LNCaP clone FGC (cell line): ENCODE results near the gene TWIST1.

Experiments used
- DNase-seq: peaks from one replicate; pipeline ENCODE4 v3.0.0-alpha.2; 2011; ENCODE audit warnings: low read depth
- H3K4me3 ChIP-seq: 2 replicates; pipeline ENCODE4 v1.5.1; 2011; ENCODE audit warnings: mild to moderate bottlenecking, low read depth, low read length, control low read depth
- TF ChIP-seq, protein P1 (sequence below): IDR thresholded peaks from 2 replicates; pipeline ENCODE4 v1.5.1; 2012; ENCODE audit warnings: mild to moderate bottlenecking; ENCODE audit not compliant: control insufficient read depth, insufficient read depth; ENCODE audit errors: extremely low read depth

The TWIST1 gene

DNA sequence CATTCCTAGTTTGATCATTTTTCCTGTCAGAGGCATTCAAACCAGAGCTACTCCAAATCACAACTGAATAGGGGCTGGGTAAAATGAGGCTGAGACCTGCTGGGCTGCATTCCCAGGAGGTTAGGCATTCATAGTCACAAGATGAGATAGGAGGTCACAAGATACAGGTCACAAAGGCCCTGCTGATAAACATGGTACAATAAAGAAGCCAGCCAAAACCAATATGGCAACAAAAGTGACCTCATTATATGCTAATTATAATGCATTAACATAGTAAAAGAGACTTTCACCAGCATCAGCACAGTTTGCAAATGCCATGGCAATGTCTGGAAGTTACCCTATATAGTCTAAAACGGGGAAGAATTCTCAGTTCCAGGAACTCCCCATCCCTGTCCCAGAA is 37.3 kb downstream of the TWIST1 start:
- no peak overlapping the region for H3K4me3 ChIP-seq
- no peak for DNase-seq
- TF ChIP-seq, protein P1, sequence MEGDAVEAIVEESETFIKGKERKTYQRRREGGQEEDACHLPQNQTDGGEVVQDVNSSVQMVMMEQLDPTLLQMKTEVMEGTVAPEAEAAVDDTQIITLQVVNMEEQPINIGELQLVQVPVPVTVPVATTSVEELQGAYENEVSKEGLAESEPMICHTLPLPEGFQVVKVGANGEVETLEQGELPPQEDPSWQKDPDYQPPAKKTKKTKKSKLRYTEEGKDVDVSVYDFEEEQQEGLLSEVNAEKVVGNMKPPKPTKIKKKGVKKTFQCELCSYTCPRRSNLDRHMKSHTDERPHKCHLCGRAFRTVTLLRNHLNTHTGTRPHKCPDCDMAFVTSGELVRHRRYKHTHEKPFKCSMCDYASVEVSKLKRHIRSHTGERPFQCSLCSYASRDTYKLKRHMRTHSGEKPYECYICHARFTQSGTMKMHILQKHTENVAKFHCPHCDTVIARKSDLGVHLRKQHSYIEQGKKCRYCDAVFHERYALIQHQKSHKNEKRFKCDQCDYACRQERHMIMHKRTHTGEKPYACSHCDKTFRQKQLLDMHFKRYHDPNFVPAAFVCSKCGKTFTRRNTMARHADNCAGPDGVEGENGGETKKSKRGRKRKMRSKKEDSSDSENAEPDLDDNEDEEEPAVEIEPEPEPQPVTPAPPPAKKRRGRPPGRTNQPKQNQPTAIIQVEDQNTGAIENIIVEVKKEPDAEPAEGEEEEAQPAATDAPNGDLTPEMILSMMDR, result no peak

DNA sequence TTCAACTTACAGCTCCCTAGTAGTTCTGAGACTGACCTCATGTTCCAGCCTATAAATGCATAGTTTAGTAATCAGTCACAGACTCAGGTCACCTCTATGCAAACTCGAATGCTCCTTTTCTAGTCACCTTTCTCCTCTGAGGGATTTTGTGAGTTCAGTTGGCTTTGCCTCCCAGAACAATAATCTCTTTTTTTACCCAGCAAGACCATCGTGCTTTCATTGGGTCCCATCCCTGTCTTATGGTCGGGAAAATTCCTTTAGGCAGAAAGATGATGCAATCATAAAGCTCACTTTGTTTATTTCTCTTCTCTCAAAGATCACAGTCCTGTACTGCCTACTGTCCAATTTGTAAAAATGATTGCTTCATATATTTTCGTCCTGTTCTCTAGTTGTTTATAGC is 38.4 kb downstream of the TWIST1 start:
- TF ChIP-seq, protein P1, result no peak
- H3K4me3 ChIP-seq, result no peak overlapping the region
- no peak for DNase-seq

DNA sequence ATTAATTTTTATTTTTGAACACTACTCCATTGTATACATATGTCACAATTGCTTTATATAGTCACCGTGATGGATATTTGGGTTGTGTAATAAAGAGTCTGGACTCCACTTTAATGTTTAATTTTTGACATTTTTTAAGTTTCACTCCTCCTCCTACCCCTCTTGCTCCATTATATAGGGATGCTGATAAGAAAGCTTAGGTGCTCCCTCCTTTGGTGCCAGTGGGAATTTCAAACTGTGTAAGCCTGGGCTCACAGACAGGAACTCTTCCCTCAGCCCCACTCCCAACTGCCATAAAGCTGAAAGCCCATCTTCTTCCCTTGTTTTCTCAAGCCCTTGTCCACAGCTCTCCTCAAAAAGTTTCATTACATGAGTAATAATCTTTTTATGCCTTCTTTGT is 47.6 kb downstream of the TWIST1 start:
- TF ChIP-seq, protein P1, result no peak
- H3K4me3 ChIP-seq, result no peak overlapping the region
- no peak for DNase-seq

DNA sequence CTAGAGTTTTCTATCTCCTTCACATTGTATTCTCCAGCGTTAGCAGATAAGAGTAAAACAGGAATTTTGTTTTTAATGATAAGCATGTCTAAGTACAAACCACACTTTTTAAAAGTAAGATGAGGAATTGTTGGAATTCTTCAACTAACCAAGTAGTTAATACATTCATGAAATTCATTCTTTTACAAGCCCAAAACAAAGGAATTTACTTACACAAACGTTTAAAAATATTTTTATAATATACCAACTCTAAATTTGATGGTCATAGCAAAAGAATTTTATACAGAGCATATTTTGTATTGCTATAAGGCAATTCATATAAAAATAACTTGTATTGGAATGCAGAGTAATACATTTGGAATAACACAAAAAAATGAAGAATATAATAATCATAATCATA is 51.3 kb downstream of the TWIST1 start:
- no peak for DNase-seq
- TF ChIP-seq, protein P1, result no peak
- no peak overlapping the region for H3K4me3 ChIP-seq
